Activated naive CD4-positive, alpha-beta T cell treated with anti-CD3 and anti-CD28 coated beads, Interleukin-2, amount 50 U/mL, for 24 hours (primary cell): Measurements from ENCODE around the gene AVEN.

Experiments
- H3K27ac Mint-ChIP-seq: one replicate; pipeline ENCODE4 v1.8.0; 2021; ENCODE audit warnings: mild to moderate bottlenecking, mixed read lengths
- H3K27me3 Mint-ChIP-seq: one replicate; pipeline ENCODE4 v1.8.0; 2021; ENCODE audit warnings: mixed read lengths
- H3K36me3 Mint-ChIP-seq: one replicate; pipeline ENCODE4 v1.8.0; 2021; ENCODE audit warnings: mixed read lengths
- H3K4me1 Mint-ChIP-seq: one replicate; pipeline ENCODE4 v1.8.0; 2021; ENCODE audit warnings: mixed read lengths
- H3K4me3 Mint-ChIP-seq: one replicate; pipeline ENCODE4 v1.8.0; 2021; ENCODE audit warnings: mild to moderate bottlenecking, mixed read lengths
- H3K9me3 Mint-ChIP-seq: one replicate; pipeline ENCODE4 v1.8.0; 2021; ENCODE audit warnings: mixed read lengths

AVEN gene

GRCh38 chr15:33866101-33866737, 172.8 kb downstream of the AVEN start:
- no peak overlapping the region for H3K27ac Mint-ChIP-seq
- no peak overlapping the region for H3K4me3 Mint-ChIP-seq
- H3K27me3 Mint-ChIP-seq, result no peaks in the 10 kb centered on the region
- H3K9me3 Mint-ChIP-seq, result no peaks in the 10 kb centered on the region
- peaks cover 30% of the 10 kb centered on the region for H3K36me3 Mint-ChIP-seq
- H3K4me1 Mint-ChIP-seq, result no peaks in the 10 kb centered on the region

GRCh38 chr15:33865416-33865815, 173.6 kb downstream of the AVEN start:
- no peaks in the 10 kb centered on the region for H3K27me3 Mint-ChIP-seq
- H3K4me1 Mint-ChIP-seq, result no peaks in the 10 kb centered on the region
- H3K9me3 Mint-ChIP-seq, result no peaks in the 10 kb centered on the region
- H3K27ac Mint-ChIP-seq, result no peak overlapping the region
- peaks cover 30% of the 10 kb centered on the region for H3K36me3 Mint-ChIP-seq
- no peak overlapping the region for H3K4me3 Mint-ChIP-seq

- Mint-ChIP-seq H3K9me3 (no peaks in the 10 kb centered on the region), H3K4me1 (no peaks in the 10 kb centered on the region), H3K4me3 (no peak overlapping the region), H3K27me3 (no peaks in the 10 kb centered on the region), H3K36me3 (peaks cover 36% of the 10 kb centered on the region), H3K27ac (no peak overlapping the region)
Measured at GRCh38 chr15:33864360-33865075, 174.5 kb downstream of the AVEN start.

GRCh38 chr15:33860754-33861153, 178.2 kb downstream of the AVEN start:
- Mint-ChIP-seq H3K9me3 (no peaks in the 10 kb centered on the region), H3K36me3 (peaks cover 30% of the 10 kb centered on the region), H3K27ac (no peak overlapping the region), H3K4me3 (no peak overlapping the region), H3K27me3 (no peaks in the 10 kb centered on the region), H3K4me1 (no peaks in the 10 kb centered on the region)

GRCh38 chr15:33859992-33860545, 178.9 kb downstream of the AVEN start:
- no peaks in the 10 kb centered on the region for H3K27me3 Mint-ChIP-seq
- H3K9me3 Mint-ChIP-seq, result no peaks in the 10 kb centered on the region
- peaks cover 26% of the 10 kb centered on the region for H3K36me3 Mint-ChIP-seq
- H3K27ac Mint-ChIP-seq, result no peak overlapping the region
- H3K4me3 Mint-ChIP-seq, result no peak overlapping the region
- H3K4me1 Mint-ChIP-seq, result no peaks in the 10 kb centered on the region

- peaks cover 18% of the 10 kb centered on the region for H3K36me3 Mint-ChIP-seq
- no peaks in the 10 kb centered on the region for H3K27me3 Mint-ChIP-seq
- no peak overlapping the region for H3K4me3 Mint-ChIP-seq
- H3K4me1 Mint-ChIP-seq, result no peaks in the 10 kb centered on the region
- H3K9me3 Mint-ChIP-seq, result no peaks in the 10 kb centered on the region
- no peak overlapping the region for H3K27ac Mint-ChIP-seq
Measured at GRCh38 chr15:33858836-33859235, 180.2 kb downstream of the AVEN start.

- H3K36me3 Mint-ChIP-seq, result peaks cover 13% of the 10 kb centered on the region
- H3K27me3 Mint-ChIP-seq, result no peaks in the 10 kb centered on the region
- H3K4me3 Mint-ChIP-seq, result no peak overlapping the region
- no peaks in the 10 kb centered on the region for H3K4me1 Mint-ChIP-seq
- H3K27ac Mint-ChIP-seq, result no peak overlapping the region
- no peaks in the 10 kb centered on the region for H3K9me3 Mint-ChIP-seq
Measured at GRCh38 chr15:33857726-33858125, 181.3 kb downstream of the AVEN start.

GRCh38 chr15:33852570-33852969, 186.4 kb downstream of the AVEN start:
- Mint-ChIP-seq H3K4me1 (no peaks in the 10 kb centered on the region), H3K4me3 (no peak overlapping the region), H3K27ac (no peak overlapping the region), H3K9me3 (no peaks in the 10 kb centered on the region), H3K36me3 (peaks cover under 1% of the 10 kb centered on the region), H3K27me3 (no peaks in the 10 kb centered on the region)

GRCh38 chr15:33852094-33852493, 186.9 kb downstream of the AVEN start:
- Mint-ChIP-seq H3K9me3 (no peaks in the 10 kb centered on the region), H3K4me1 (no peaks in the 10 kb centered on the region), H3K27me3 (no peaks in the 10 kb centered on the region), H3K27ac (no peak overlapping the region), H3K4me3 (no peak overlapping the region), H3K36me3 (no peaks in the 10 kb centered on the region)

GRCh38 chr15:33851079-33851478, 187.9 kb downstream of the AVEN start:
- Mint-ChIP-seq H3K4me1 (no peaks in the 10 kb centered on the region), H3K9me3 (no peaks in the 10 kb centered on the region), H3K27me3 (no peaks in the 10 kb centered on the region), H3K27ac (no peak overlapping the region), H3K36me3 (no peaks in the 10 kb centered on the region), H3K4me3 (no peak overlapping the region)

GRCh38 chr15:33848011-33848410, 191.0 kb downstream of the AVEN start:
- no peak overlapping the region for H3K4me3 Mint-ChIP-seq
- no peaks in the 10 kb centered on the region for H3K4me1 Mint-ChIP-seq
- no peaks in the 10 kb centered on the region for H3K9me3 Mint-ChIP-seq
- no peaks in the 10 kb centered on the region for H3K36me3 Mint-ChIP-seq
- H3K27me3 Mint-ChIP-seq, result no peaks in the 10 kb centered on the region
- no peak overlapping the region for H3K27ac Mint-ChIP-seq

GRCh38 chr15:33846862-33847261, 192.1 kb downstream of the AVEN start:
- Mint-ChIP-seq H3K27ac (no peak overlapping the region), H3K36me3 (no peaks in the 10 kb centered on the region), H3K4me1 (no peaks in the 10 kb centered on the region), H3K9me3 (no peaks in the 10 kb centered on the region), H3K4me3 (no peak overlapping the region), H3K27me3 (peaks cover 5% of the 10 kb centered on the region)

GRCh38 chr15:33846142-33846541, 192.9 kb downstream of the AVEN start:
- Mint-ChIP-seq H3K27me3 (peaks cover 7% of the 10 kb centered on the region), H3K27ac (no peak overlapping the region), H3K36me3 (no peaks in the 10 kb centered on the region), H3K4me1 (no peaks in the 10 kb centered on the region), H3K4me3 (no peak overlapping the region), H3K9me3 (no peaks in the 10 kb centered on the region)

GRCh38 chr15:33844597-33844996, 194.4 kb downstream of the AVEN start:
- no peak overlapping the region for H3K27ac Mint-ChIP-seq
- no peaks in the 10 kb centered on the region for H3K36me3 Mint-ChIP-seq
- no peaks in the 10 kb centered on the region for H3K9me3 Mint-ChIP-seq
- H3K4me3 Mint-ChIP-seq, result no peak overlapping the region
- H3K27me3 Mint-ChIP-seq, result peaks cover 7% of the 10 kb centered on the region
- no peaks in the 10 kb centered on the region for H3K4me1 Mint-ChIP-seq

GRCh38 chr15:33844186-33844585, 194.8 kb downstream of the AVEN start:
- H3K27ac Mint-ChIP-seq, result no peak overlapping the region
- H3K36me3 Mint-ChIP-seq, result no peaks in the 10 kb centered on the region
- H3K4me1 Mint-ChIP-seq, result no peaks in the 10 kb centered on the region
- H3K4me3 Mint-ChIP-seq, result no peak overlapping the region
- H3K27me3 Mint-ChIP-seq, result peaks cover 7% of the 10 kb centered on the region
- H3K9me3 Mint-ChIP-seq, result no peaks in the 10 kb centered on the region

- Mint-ChIP-seq H3K4me1 (no peaks in the 10 kb centered on the region), H3K4me3 (no peak overlapping the region), H3K27me3 (peaks cover 7% of the 10 kb centered on the region), H3K36me3 (no peaks in the 10 kb centered on the region), H3K27ac (no peak overlapping the region), H3K9me3 (no peaks in the 10 kb centered on the region)
Measured at GRCh38 chr15:33840615-33841014, 198.4 kb downstream of the AVEN start.
